Measurements from ENCODE around the gene PPP2R2C.

DNA sequence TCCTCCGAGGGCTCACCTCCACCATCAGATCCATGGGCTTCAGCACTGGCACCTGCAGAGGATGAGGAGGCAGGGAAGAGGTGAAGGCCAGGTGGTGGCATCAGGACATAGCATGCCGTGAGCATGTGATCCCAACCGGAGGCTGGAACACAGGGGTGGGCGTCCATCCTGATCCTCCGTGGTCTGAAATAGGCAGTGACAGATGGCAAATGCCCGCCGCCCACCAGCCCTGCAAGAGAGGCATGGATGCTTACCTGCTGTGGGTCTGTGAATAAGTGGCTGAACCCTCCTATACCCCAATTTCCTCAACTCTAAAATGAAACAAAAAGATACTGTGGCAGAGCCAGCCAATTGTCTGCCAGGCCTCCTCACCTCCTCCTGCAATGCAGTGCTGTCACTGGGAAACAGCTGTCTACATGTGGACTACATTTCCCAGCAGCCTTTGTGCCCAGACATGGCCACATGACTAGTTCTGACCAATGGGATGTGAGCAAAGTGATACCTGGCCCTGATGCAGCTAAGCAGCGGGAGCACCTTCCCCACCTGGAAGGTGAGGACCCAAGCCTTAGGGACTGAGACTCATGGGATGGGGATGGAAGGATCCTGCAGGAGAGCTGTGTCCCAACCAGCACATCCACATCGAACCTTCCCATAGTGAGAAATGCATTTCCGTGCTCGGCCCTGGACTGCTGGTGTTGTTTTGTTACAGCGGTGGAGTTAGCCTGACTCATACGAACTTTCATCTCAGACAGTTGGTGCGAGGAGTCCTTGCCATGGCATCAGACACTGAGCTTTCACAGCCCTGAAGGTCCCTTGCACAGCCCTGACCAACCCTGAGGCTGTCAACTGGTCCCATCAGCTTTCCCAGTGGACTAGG is 99.5 kb downstream of the PPP2R2C start:
- TF ChIP-seq, protein P1, sequence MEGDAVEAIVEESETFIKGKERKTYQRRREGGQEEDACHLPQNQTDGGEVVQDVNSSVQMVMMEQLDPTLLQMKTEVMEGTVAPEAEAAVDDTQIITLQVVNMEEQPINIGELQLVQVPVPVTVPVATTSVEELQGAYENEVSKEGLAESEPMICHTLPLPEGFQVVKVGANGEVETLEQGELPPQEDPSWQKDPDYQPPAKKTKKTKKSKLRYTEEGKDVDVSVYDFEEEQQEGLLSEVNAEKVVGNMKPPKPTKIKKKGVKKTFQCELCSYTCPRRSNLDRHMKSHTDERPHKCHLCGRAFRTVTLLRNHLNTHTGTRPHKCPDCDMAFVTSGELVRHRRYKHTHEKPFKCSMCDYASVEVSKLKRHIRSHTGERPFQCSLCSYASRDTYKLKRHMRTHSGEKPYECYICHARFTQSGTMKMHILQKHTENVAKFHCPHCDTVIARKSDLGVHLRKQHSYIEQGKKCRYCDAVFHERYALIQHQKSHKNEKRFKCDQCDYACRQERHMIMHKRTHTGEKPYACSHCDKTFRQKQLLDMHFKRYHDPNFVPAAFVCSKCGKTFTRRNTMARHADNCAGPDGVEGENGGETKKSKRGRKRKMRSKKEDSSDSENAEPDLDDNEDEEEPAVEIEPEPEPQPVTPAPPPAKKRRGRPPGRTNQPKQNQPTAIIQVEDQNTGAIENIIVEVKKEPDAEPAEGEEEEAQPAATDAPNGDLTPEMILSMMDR (IDR thresholded peaks at IDR 0.05) = no peak
- no peak for TF ChIP-seq POLR2A (IDR thresholded peaks at IDR 0.05)
